CD4-positive, alpha-beta T cell treated with Interleukin-21 for 1 hour (primary cell): ENCODE data around the gene POLD4.
"Not testable (repeated sequence)": the region's sequence is repeated elsewhere in the genome, so short reads cannot be mapped to it uniquely, and the experiment has no call there.

Experiments used
- DNase-seq: peaks from one replicate; pipeline ENCODE4 v3.0.0-alpha.2; 2020

POLD4 gene

DNA sequence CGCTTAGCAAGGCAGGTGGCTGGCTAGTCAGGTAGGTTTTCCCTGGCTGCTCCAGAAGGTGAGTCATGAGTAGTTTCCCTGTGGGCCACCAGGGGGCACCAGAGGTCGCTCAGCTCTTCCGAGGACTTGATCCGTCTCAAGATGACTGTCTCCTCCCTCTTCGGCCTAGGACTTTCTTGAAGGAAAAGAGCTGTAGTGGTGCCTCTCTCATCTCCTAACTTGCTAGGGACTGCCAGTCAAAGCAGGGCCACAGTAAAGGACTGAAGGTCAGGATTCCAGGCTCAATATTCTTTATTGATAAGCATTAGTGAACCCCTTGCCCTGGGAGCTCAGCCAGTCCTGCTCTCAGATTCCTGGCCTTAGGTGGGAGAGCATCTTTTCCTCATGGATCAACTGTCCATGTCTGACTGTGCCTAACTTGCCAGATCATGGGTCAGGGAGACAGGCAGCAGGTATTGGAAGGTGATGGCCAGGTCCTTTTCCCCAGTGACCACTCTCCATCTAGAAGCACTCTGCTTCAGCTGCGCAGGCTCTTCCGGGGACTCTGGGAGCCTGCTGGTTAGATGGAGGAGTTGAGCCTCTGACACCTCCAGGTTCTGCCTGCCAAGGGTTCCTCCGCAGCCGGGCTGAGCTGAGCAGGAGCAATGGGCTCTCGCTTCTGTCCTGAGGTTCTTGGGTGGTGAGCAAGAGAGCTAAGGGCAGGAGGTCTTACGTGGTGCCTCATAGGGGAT is 1.9 kb downstream of the POLD4 start:
- DNase-seq, result peak; percentile 75

DNA sequence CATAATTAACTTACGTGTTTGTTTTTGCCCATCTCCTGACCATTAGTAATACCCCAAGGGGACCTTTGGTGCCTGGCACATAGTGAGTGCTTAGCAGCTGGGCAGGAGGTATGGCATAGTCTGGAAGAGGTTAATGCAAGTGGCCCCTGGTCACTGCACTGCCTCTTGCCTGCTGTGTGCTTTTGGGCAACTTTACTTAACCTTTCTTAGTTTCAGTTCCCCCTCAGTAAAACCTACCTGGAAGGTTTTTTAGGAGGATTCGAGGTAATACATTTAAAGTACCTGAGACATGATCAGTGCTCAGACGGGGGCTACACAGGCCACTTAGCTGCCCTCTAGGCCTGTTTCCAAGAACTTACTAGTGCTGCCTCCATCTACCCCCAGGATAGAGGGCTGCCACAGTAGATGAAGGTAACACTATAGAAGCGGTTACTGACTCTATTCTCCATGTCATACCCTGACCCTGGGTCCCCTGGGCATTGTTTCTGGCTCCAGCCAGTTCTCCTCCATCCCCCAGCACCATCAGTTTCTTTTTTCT is 3.3 kb downstream of the POLD4 start:
- no peak for DNase-seq

DNA sequence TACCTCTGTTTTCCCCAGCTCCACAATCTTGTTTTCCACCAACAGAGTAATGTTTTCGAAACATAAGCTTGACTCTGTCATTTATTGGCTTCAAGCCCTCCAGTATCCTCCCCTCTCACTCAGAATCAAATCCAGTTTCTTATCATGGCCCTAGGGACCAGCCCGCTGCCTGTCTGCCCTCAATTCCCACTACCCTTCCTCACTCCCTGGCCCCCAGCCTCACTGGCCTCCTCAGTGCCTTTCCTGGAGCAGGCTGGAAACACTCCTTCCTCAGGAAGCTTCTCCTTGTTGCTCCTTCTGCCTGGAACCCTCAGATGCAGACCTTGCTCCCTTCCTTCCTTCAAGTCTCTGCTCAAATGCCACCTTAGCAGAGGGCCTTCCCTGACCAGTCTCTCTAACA is 3.9 kb downstream of the POLD4 start:
- DNase-seq, result no peak

DNA sequence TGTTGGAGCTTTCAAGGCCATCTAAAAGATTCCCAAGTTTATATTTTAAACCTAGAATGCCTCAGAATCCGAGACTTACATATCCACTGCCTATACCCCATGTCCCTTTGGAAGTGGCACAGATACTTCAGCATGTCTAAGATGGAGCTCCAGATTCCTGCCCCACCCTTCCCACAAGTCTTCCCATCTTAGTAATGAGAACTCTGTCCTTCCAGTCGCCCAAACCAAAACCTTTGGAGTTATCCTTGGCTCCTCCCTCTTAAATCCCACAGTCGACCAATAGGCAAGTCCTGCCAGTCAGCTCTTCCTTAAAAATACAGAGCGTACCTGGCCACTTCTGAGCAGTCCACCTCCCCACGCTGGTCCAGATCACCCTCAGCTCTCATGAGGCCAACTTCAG is 4.3 kb downstream of the POLD4 start:
- DNase-seq, result no peak

DNA sequence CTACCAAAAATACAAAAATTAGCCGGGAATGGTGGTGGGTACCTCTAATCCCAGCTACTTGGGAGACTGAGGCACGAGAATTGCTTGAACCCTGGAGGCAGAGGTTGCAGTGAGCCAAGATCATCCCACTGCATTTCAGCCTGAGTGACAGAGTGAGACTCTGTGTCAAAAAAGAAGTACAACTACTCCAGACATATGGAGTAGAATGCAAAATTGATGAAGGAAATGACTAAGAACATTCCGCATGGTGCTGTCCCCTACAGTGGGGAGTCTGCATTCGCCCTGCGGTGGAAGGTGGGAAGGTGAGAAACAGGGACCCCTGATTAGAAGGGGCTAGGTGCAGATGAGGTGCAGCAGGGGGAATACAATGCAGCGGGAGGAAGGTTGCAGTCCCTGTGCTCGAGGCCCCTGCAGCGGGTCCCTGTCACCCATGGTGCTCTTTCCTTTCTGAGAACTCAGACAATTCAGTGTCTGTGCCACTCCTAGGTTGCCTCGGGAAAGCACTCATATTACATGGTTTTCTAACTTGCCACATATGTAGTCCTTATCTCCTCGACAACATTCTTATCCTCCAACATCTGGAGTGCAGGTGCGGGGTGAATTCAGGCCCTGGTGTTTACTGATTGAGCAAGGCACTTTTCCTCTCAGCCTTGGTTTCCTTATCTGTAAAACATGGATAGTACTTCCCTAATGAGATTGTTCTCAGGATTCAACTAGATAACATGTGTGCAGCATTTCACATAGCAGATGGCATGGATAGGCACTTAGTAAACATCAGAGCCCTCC is 5.2 kb downstream of the POLD4 start:
- DNase-seq, result no peak

DNA sequence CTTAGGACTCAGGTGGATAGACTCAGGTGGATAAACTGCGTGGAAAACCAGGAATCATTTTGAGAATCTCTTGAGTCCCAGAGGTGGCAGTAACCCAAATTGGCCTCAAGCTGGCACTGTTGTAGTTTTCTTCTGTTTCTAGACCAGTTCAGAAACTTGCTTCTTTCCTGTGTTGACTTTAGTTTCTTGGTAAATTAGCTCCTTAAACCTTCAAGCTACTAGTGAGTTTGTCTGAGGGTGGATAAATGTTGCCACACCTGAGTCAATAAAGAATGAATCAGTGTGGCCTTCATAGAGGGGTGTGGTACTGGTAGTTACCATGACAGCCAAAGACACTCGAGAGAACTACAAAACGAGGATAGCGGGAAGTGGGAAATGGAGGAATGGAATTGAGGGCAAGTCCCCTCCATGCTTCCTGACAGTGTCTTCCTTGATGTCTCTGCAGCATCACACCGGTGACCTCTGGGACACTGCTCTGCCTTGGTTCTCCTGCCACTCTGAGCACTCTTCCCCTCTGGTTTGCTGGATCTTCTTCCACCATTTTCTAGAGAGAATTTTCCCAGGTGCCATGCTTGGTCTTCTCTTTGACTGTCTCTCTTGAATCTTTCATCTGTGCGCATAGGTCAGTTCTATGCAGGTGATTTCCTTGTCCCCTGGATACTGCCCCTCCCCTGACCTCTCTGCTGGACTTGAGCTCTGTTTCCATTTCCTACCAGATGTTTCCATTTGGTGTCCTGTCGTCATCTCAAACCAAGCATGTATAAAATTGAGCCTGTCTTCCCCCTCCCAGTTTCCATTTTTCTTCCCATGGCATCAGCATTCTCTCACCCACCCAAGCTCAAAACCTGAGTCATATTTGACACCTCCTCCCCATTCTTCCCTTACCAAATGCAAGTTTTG is 7.2 kb downstream of the POLD4 start:
- peak; percentile 41 for DNase-seq

DNA sequence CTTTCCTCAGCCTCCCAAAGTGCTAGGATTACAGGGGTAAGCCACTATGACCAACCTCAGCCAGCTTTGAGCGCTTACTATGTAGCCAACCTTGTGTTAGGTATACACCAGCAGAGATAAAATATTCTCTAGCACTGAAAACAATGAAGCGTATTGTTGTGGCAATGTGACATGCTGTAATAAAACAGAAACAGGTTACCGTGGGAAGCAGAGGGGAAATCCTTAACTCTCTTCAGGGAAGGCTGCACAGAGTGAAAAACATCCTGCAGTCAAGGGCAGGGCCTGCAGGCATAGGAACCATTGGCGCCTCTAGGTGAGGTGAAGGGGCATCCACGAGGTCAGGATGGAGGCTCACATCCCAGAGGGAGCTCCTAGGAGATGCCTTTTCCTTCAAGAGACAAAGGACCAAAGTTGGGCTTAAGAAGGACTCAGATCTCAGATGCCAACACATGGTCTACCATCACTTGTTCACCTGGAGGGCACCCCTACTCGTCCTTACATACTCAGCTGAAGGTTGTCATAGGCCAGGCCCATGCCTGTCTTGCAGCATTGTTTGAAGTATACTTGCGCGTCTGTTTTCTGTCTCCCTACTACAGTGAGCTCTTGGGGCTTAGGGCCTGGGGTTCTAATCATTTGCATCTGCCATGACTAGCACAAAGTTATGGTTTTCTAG is 8.0 kb downstream of the POLD4 start:
- DNase-seq, result no peak

DNA sequence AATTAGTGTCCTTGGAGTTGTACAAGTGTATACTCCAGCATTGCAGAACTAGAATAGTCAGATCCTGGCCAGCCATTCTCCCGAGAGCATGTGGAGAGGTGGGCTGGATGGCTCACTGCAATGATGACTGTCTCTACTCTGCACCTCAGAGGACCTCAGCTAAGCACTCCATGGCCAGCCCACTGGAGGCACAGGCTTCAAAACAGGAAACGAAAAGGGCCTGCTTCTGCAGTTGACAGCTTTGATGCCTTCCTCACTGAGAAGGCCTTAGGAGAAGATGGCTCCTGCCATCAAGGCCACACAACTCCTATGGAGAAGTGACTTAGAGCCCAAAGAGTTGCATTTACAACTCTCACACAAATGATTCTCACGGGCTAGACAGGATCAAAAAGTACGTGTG is 9.1 kb downstream of the POLD4 start:
- DNase-seq, result no peak

DNA sequence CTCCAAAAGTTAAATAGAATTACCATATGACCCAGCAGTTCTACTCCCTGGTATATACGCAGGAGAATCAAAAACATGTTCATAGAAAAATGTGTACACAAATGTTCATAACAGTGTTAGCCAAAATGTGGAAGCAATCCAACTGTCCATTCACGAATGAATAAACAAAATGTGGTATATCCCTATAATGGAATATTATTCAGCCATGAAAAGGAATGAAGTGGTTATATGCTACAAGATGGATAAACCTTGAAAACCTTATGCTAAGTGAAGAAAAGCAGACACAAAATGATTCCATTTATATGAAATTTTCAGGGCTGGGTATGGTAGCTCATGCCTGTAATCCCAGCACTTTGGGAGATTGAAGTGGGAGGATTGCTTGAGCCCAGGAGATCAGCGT is 16.1 kb downstream of the POLD4 start:
- DNase-seq, result no peak

DNA sequence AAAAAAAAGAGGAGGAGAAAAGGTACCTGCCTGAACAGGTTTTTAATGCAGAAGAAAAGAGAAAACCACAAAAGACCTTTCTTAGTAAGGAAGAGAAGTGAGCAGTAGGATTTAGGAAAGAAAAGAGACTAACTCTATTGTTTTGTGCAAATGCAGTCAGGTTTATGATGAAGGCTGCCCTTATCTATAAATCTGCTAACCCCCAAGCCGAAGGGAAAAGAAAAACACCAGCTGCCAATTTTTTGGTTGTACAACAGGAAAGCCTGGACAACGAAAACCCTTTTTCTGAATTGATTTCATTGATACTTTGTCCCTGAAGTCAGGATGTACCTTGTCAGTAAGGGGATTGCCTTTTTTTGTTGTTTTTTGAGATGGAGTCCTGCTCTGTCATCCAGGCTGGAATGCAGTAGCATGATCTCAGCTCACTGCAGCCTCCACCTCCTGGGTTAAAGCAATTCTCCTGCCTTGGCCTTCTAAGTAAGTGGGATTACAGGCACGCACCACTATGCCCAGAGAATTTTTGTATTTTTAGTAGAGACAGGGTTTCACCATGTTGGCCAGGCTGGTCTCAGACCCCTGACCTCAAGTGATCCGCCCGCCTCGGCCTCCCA is 21.2 kb downstream of the POLD4 start:
- no peak for DNase-seq

DNA sequence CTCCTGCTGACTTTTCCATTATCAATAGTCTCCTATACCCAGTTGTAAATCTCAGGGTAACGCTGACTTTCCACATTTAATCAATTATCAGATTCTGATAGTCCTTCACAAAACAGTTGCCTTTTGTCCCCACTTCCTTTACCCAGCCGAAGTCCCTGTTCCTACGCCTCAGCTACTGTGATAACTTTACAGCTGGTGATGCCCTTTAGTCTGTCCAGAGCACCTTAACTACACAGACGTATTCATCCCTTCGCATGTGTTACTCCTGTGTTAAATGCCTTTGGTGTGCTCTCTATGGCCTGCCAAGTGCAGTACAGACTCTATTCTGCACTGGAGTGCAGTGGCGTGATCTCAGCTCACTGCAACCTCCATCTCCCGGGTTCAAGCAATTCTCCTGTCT is 29.8 kb downstream of the POLD4 start:
- DNase-seq, result no peak

DNA sequence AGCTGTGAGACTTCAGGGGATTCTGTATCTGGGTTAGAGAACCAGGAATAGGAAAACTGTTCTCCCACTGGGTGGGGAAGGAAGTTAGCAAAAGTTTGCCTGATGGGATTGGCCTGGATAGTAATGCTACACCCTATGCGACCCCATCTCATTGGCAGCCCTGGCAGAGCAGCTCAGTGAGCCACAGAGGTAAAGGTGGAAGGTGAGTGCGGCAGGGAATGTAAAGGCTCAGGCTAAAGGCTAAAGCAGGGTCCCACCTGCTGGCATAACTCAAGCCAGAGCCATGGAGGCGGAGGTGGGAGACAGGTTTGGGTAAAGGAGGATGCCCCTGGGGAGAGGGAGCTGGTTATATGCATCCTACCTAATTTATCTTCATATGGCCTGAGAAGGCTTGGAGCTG is 31.3 kb downstream of the POLD4 start:
- no peak for DNase-seq

DNA sequence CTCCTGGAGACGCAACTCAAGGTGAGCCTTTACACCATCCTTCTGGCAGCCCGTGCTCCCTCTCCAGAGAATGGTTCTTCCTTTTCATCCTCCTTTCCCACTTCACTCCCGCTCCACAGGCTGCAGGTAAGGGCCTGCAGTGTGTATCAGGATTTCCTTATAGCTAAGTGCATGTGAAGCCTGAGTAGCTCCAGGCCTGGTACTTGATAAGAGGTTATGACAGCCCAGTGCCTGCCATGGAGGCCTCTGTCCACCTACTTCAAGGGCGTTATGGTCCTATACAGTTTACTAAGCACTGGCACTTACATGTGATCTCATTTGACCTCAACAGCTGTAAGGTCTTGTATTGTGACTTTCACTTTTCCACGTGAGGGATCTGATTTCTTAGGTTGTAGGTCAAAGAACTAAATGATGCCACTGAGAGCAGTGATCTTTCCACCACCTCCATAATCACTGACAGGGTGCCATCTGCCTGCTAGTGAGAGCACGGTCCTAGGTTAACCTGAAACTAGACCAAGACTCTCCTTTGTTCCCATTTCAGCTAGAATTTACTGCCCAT is 32.0 kb downstream of the POLD4 start:
- no peak for DNase-seq

DNA sequence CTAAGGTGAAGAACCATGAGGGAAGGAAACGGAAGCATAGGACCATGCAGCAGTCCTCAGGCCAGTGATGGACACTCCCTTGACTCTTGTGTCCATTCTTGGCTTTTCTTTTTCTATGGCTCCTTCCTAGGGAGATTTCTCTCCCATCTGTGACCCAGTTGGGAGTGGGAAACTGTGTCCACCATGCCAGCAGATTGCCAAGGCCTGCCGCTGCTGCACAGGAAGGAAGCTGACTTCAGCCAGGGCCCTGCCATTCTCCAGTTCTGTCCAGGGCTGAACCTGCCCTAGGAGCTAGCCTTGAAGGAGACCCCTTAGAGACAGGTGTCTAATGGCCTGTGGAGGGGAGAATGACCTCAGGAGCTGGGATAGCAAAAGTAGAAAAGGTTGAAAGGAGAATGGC is 32.7 kb downstream of the POLD4 start:
- DNase-seq, result no peak

DNA sequence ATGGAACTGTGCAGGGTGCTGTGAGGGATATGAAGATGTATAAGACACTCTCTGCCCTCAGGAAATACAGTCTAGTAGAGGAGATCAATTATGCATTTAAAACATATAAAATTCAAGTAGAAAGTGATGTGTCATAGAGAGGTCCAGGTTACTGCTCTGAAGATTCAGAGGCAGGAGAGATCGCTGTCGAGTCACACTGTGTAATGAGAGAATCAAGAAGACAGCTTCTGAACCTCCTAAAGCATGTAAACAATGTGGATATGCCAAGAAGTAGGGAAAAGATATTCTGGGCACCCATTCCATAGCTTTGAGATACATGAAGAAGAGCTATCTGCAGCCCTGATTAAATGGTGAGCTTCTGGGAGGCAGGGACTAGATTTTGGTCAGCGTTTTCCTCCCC is 33.3 kb downstream of the POLD4 start:
- no peak for DNase-seq

DNA sequence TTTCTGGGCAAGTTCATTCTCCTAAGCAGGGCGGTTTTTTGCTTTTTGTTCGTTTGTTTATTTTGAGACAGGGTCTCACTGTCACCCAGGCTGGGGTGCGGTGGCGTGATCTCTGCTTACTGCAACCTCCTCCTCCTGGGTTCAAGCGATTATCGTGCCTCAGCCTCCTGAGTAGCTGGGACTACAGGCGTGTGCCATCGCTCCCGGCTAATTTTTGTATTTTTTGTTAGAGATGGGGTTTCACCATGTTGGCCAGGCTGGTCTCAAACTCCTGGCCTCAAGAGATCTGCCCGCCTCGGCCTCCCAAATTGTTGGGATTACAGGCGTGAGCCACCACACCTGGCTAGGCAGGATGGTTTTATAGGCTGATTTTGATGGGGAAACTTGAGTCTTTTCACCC is 34.5 kb downstream of the POLD4 start:
- DNase-seq, result not testable (repeated sequence)

DNA sequence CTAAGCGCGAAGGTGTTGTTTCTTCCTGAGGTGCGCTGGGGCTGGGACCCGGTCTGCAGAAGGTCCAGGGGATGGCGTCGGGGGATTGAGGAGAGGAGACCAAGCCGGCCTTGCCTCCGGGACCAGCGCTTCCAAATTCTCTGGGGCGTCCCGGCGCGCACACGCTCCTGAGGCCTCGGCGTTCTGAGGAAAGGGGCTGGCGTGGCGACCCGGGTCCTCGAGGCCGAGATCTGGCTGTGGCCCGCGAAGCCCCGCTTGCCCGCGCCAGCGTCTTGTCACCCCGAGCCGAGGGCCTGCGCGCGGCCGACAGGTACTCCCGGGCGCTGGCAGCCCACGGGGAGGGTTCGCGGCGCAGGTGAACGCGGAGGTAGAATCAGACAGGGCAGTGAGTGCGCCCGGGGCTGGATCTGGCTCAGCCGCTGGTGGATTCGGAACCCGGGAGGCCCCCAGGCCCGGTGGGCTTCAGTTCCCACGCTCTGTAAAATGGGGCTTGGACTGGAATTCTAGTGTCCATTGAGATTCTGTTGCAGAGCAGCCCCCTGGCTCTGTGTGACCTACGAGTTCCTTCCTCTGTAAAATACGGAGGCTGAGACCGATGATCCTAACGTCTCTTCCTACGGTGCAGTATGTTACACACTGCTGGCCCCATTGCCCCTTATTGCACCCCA is 35.3 kb downstream of the POLD4 start:
- DNase-seq, result no peak

DNA sequence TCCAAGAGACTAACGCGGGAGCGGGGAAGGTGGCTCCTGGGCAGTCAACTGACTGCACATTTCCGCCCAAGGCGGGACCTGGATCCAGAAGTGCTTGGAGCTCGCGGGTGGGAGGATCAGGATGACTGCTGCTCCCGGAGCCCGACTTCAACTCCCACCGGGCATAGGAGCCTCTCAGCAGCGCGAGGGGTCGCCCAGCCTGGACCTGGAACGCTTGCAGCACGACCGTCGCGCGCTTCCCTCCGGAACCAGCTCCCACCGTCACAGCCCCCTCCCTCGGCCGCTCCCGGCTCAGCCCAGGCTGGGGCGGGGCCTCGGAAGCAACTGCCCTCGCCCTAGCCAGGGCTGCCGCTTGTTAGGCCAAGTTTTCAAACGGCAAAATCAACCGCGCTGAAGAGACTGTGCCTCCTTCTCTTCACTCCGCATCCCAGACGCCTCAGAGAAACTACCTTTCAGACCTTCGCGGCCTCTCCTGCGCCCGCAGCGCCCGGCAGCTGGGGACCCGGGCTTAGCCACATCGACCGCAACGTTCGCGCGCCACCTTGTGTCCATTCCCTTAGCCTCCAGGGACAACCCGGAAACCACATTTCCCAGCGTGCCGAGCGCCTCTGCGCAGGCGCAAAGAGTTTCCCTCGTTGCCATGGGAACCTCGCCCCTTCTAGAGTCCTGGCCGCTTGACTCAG is 36.0 kb downstream of the POLD4 start:
- DNase-seq, result peak; percentile 98

DNA sequence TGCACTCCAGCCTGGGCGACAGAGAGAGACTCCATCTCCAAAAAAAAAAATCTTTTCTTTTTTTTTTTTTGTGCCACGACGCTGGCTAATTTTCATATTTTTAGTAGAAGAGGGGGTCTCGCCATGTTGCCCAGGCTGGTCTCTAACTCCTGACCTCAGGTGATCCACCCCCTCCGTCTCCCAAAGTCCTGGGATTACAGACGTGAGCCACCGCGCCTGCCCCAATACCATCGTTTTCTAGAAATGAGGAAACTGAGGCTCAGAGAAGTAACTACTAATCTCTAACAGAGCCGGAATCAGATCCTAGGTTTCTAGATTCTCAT is 36.5 kb downstream of the POLD4 start:
- DNase-seq, result no peak

DNA sequence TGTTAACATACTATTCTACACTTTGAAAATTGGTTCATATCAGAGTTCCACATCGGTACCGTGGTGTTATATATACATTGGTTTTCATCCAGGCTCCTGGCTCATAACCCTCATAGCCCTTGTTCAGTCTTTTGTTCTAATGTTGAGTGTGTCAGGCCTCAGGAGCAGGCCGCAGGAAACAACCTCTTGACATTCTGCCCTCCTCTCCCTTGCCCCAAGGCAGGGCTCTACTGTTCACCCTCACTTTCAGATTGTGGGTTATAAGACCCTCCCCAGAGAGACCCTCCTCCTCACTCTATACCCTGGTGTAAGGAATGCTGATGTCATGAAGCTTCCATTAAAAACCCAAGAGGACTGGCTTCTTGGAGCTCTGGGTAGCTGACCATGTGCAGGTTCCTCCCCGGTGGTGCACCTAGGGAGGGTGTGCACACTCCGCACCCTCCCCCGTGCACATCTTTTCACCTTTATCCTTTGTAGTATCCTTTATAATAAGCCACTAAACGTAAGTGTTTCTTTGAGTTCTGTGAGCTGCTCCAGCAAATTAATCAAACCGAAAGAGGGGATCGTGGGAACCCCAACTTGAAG is 37.9 kb downstream of the POLD4 start:
- DNase-seq, result no peak

DNA sequence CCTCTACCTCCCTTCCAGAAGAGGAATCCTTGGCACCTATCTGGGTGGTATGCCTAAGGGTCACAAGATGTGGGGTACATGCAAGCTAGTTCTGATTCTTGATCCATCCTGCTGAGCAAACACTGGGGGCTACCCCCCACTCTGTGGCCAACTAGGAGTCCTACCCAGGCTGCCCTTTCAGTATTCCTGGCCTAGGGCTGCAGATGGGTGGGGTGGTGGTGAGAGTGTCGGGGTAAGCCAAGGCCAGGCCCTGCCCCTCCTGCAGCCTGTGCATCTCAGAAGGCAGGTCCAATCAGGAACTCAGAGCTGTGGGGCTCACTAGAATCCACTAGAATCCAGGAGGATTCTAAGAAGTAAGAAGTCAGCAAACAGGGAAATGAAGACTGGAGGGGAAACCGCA is 39.1 kb downstream of the POLD4 start:
- no peak for DNase-seq
